Measurements from ENCODE around the gene PIAS2.
"Not testable (repeated sequence)": the region's sequence is repeated elsewhere in the genome, so short reads cannot be mapped to it uniquely, and the experiment has no call there.

The PIAS2 gene

DNA sequence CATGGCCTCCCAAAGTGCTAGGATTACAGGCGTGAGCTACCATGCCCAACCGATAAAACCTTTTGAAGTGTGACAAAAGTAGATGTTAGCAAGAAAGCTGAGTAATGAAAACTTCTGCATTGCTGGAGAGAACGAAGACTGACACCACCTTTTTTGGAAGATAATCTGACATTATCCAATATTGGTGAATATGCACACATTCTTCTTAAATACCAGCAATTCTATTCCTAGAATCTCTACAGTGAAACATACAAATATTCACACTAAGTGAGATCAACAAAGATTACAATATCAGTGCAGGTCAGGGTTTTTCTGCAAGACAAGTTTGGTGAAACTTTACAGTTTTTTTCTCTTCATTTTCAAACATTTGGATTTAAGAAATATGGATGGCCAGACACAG lies 7.8 kb downstream of the PIAS2 start:
- DNase-seq (ENCODE audit: low spot score) = no peak

GRCh38 chr18:46903406-46903805 lies 13.9 kb downstream of the PIAS2 start:
- DNase-seq (ENCODE audit: low spot score) = no peak

DNA sequence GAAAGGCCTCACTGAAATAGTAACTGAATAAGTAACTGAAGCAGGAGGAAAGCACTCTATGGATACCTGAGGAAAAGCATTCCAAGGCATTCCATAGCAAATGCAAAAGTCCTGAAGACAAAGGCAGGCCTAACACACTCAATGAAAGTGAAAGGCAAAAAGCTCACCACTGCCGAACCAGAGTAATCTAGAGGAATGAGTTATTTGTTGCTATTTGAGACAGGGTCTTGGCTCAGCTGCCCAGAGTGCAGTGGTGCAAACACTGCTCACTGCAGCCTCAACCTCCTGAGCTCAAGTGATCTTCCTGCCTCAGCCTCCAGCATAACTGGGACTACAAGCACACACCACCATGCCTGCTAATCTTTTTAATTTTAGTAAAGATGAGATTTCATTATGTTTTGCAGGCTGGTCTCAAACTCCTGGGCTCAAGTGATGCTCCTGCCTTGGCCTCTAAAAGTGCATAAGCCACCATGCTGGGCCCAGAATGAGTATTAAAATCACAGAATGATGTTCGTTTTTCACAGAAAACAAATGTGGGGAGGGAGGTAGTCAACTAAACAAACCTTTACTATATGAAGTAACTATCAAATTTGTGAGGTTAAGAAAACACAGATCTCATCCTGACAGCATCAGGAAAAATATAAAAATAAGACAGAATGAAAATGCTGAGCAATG lies 17.9 kb downstream of the PIAS2 start:
- DNase-seq (ENCODE audit: low spot score) = peak; percentile 46

- DNase-seq (ENCODE audit: low spot score) = no peak
Observed at GRCh38 chr18:46894124-46894523, 23.2 kb downstream of the PIAS2 start.

GRCh38 chr18:46893360-46893759 lies 23.9 kb downstream of the PIAS2 start:
- no peak for DNase-seq (ENCODE audit: low spot score)

DNA sequence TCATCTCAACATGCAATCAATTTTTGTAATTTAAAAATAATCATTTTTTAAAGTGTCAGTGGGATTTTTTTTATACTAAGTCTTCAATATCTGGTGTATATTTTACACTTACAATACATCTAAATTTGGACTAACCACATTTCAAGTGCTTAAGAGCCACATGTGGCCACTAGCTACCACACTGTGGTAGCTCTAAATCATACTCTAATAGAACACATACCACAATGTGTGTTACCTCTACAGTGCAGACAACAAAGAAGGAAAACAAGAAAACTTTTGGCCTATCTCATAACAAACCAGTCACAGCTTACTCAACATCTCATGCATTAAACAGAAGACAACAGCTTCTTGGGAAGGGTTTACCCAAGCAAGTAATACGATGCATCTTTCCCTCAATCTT lies 24.5 kb downstream of the PIAS2 start:
- no peak for DNase-seq (ENCODE audit: low spot score)

GRCh38 chr18:46891742-46892214 lies 25.5 kb downstream of the PIAS2 start:
- no peak for DNase-seq (ENCODE audit: low spot score)

- no peak for DNase-seq (ENCODE audit: low spot score)
Observed at GRCh38 chr18:46888965-46889364, 28.3 kb downstream of the PIAS2 start.

DNA sequence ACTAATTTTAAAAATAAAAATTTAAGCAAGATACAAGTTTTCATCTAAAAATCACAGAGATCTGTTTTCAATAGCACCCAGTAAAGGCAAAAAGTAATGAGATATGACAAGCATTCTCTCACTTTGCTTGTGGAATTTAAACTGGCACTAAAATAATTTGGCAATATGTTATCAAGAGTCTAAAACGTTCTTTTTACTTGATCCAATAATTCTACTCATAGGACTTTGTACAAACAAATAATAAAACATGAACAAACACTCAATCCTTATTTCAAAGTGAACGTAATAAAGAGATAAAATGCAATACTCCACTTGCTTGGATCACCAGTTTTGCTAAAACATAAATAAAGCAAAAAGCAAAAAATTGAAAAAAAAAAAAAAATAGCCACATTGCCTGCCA lies 30.4 kb downstream of the PIAS2 start:
- DNase-seq (ENCODE audit: low spot score) = no peak

GRCh38 chr18:46883180-46883579 lies 34.1 kb downstream of the PIAS2 start:
- no peak for DNase-seq (ENCODE audit: low spot score)

DNA sequence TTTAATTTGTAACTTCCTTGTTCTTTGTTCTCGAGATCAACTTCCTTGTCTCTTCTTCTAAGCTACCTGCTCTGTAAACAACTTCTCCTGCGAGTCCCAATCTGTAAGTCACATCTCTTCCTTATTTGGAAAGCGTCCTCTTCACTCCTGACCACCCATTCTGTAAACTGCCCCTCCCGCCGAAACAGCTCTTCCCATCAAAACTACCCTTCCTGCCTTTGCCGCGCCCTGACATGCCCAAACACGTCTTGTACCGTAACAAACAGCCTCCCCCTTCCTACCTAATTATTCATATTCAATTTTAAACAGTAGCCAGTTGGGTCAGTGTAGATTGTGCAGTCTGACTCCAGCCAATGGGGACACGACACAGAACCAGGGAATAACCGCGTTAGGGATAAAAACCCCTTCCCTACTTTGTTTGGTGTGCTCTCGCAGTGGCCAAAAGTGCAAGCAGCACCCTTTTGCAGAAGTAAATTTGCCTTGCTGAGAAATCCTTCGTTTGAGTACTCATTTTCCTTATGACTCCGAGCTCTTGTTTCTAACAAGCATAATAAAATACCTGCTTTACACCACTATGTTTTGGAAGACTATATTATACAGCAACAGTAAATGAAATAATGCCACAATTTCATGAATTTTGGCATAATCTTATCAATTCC lies 39.8 kb downstream of the PIAS2 start:
- no peak for DNase-seq (ENCODE audit: low spot score)

DNA sequence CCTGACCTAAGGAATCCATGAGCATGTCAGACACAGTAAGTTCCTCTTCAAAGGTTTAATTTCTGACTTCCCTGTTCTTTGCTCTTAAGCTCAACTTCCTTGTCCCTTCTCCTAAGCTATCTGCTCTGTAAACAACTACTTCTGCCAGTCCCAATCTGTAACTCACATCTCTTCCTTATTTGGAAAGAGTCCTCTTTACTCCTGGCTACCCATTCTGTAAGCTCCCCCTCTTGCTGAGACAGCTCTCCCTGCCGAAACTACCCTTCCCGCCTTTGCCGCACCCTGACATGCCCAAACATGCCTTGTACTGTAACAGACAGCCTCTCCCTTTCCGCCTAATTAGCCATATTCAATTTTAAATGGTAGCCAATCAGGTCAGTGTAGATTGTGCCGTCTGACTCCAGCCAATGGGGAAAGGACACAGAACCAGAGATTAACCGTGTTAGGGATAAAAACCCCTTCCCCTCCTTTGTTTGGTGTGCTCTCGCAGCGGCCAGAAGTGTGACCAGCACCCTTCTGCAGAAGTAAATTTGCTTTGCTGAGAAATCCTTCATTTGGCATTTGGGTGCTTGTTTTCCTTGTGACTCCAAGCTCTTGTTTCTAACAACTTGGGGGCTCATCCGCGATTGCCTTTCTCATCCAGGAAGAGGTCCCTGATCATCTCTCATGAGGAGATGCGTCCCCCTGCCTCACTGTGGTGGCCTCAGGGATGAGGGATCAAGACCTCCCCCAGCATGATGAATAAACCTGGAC lies 49.0 kb downstream of the PIAS2 start:
- no peak for DNase-seq (ENCODE audit: low spot score)

- no peak for DNase-seq (ENCODE audit: low spot score)
Observed at GRCh38 chr18:46867367-46868143, 49.8 kb downstream of the PIAS2 start.

- no peak for DNase-seq (ENCODE audit: low spot score)
Observed at GRCh38 chr18:46866523-46866922, 50.8 kb downstream of the PIAS2 start.

- DNase-seq (ENCODE audit: low spot score) = not testable (repeated sequence)
Observed at GRCh38 chr18:46865245-46865644, 52.1 kb downstream of the PIAS2 start.

GRCh38 chr18:46859855-46860254 lies 57.5 kb downstream of the PIAS2 start:
- peak; percentile 16 for DNase-seq (ENCODE audit: low spot score)

GRCh38 chr18:46858290-46858689 lies 59.0 kb downstream of the PIAS2 start:
- DNase-seq (ENCODE audit: low spot score) = no peak

GRCh38 chr18:46856973-46857372 lies 60.3 kb downstream of the PIAS2 start:
- DNase-seq (ENCODE audit: low spot score) = peak; percentile 10

DNA sequence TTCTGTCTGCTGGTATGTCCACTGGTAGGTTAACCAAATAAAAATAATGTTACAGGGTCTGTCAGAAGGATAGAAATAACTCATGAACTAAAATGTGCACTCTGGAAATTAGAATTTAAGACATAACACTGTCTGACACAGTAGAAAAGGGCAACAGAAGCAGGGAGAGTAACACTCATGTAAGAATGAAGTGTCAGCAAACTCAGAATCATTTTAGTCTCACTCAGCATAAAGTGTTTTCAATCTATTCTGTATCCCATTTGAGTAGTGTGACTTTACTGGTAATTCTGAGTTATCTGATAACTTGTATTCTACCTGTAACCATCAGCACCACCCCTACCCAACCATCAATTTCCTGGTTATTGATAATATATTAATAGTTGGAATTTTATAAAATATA lies 68.3 kb downstream of the PIAS2 start:
- DNase-seq (ENCODE audit: low spot score) = no peak

DNA sequence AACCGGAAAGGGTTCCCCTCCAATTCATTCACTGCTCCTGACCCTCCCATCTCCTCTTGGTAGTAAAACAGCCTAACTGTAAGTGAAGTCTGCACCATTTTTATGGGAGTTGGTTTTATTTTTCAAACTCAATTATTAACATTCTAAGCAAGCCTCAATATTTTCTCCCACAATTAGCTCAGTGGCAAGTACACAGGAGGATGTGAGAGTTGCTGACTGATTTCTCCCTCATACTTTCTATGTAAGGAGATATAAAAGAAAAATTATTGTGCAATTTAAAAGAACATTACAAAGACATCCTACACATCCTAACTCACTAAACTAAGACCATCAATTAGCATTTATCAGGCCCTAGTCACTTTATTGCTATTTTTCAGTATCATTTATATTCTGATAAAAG lies 73.9 kb downstream of the PIAS2 start:
- DNase-seq (ENCODE audit: low spot score) = no peak

- no peak for DNase-seq (ENCODE audit: low spot score)
Observed at GRCh38 chr18:46842583-46842982, 74.7 kb downstream of the PIAS2 start.

DNA sequence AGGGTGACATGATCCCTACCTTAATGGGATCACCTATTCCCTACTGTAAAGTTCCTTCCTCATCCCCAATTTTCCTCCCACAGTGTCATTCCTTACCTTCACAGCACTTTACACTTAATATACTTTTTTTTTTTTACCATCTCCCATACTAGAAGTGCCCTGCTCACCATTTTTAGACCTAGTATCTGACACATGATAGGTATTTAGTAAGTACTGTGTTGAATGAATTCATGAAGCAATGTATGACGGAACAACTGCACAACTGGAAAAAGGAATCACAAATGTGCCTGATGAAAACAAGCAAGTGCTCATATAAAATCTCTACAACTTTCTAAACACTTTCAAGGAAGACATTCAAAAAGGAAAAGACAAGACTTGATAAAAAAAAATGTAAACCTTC lies 83.4 kb downstream of the PIAS2 start:
- DNase-seq (ENCODE audit: low spot score) = no peak

Measured in kidney tubule cell (primary cell).